ENCODE results near the gene CCNL2.
A peak's percentile ranks its signal among the peaks of the same experiment; 100 is the strongest.

CCNL2 gene

DNA sequence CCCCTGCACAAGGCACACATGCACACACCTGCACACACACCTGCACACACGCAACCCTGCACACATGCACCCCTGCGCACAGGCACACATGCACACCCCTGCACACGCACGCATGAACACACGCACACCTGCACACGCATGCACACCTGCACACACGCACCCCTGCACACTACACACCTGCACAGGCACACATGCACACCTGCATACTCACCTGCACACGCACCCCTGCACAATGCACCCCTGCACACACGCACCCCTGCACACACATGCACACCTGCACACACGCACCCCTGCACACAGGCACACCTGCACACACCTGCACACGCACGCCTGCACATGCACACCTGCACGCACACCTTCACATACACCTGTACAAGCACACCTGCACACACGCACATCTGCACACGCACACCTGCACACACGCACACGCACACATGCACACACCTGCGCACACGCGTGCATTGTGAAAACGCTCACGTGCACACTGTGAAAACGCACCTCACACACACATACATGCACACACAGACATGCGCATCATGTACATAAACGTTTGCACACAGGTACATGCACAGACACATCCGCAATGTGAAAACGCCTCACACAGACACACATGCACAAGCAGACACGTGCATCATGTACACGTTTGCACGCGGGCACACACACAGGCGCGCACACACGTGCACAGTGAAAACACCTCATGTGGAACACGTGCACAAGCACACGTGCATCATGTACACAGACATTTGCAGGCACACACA, 58.2 kb downstream of the CCNL2 start:
- no peak for DNase-seq (ENCODE audit: low spot score)

DNA sequence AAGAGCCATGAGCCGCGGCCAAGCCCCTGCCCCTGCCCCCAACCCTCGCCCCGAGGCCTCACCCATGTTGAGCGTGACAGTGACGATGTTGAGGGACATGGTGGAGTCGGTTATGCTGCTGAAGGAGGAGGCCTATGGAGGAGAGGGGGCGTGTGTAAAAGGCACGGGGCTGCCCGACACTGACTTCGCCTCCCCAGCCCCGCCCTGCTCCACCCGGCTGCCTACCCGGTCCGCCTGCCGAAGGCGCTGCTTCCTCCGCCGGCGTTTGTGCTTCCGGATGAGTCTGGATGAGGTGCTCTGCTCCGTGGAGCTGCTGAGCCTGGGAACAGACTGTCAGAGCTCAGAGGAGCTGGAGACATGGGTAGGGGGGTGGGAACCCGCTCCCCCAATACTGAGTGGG, 59.0 kb downstream of the CCNL2 start:
- no peak for DNase-seq (ENCODE audit: low spot score)

DNA sequence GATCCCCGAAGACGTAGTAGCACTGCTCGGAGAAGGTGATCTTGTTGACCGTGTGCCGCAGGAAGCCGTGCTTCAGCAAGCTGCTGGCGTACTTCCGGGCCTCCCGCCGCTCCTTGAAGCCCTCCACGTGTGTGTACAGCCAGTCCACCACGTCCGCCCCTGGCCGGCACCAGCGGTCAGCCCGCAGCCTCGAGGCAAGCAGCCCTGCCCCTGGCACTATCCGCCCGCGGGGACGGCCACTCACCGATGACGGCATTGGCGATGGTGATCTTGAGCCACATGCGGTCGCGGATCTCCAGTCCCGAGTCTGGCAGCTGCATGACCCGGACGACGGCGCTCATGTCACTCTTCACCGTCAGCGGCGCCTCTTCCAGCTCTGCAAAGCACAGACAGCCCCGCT, 60.9 kb downstream of the CCNL2 start:
- DNase-seq (ENCODE audit: low spot score) = no peak

DNA sequence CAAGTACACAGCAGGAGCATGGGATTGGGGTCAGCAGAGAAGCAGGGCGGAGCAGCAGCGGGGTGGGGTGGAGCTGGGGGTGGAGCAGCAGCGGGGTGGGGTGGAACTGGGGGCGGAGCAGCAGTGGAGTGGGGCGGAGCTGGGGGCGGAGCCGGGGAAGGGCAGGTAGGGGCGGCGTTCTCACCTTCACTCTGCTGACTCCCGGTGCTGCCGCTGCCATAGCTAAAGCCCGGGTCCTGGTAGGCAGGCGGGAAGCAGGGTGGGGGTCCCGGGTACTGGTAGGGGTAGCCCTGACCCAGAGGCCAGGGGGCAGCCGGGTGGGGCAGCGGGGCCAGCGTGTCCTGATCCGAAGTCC, 61.4 kb downstream of the CCNL2 start:
- DNase-seq (ENCODE audit: low spot score) = peak; percentile 78

DNA sequence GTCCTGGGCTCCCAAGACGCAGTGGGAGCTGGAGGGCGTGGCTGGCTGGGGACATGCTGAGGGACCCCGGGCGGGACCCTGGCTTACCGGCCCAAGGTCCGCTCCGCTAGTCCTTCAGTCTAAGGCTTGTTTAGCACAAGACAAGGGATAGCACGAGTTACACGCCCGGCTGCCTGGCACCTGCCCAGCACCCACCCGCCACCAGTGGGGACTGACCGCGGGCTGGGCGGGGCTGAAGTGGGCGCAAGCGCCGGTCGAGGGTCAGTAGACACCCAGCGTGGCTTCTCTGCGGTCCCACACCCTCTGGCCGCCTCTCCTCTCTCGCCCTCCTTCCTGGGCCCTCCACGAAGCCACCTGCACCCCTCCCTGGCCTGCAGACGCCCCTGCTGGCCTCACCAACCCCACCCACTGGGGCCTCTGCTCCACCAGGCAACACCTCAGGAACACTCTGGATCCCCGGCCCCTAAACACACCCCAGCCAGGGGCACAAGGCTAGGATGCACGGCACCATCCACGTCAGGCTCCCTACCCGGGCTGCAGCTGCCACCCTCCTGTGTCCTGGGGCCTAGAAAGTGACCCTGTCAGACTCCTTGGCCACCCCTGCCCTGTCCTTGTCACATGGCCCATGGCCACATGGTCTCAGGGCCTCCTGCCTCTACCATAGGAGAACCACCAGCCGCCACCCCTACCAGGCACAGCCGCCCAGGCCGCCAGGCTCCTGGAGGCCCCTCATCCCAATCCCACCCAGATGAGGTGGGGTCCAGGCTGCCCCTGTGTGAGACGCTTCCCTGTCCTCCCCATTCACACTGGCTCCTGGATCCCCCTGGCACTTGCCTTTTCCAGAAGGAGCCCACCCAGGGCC, 62.0 kb downstream of the CCNL2 start:
- no peak for DNase-seq (ENCODE audit: low spot score)

DNA sequence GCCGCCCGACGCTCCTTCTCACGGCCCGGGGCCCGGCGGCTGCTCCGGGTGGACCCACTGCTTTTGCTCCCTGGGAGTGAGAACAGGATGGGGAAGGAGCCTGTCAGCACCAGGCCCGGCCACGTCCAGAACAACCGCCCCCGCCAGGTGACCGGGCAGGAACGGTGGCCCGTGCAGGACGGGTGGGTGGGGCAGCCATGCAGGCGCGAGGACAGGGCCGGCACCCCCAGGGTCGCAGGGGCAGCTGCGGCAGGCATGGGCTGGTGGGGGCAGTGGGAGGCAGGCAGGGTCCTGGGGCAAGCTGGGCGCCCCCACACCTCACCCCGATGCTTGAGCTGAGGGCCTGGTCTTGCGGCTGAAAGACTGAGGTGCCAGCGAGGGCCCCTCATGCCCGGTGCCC, 62.7 kb downstream of the CCNL2 start:
- no peak for DNase-seq (ENCODE audit: low spot score)

DNA sequence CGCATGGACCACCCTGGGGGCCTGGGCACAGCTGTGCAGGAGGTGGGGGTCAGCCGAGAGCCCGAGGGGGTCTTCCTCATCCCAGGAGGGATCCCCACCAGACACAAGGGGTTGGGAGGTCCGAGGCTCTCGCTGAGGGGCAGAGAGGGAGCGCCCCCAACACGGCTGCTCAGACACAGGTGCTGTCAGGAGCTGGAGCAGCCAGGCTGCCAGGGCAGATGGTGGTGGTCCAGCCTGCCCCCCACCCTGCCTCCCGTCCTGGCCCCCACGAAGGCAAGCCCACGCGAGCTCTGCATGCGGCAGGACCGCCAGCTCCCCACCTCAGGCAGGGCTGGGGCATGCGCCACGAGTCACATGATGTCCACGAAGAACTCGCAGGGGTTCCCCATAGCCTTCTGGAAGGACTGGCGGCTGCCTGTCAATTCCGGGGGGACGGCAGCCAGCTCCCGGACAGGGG, 63.3 kb downstream of the CCNL2 start:
- no peak for DNase-seq (ENCODE audit: low spot score)

All from D341Med (cell line).